Cerebellar nuclear complex (tissue), 1 donor: Measurements from ENCODE around the gene SLC35F4.
"Not testable (repeated sequence)": the region's sequence is repeated elsewhere in the genome, so short reads cannot be mapped to it uniquely, and the experiment has no call there.

Experiments used
- DNase-seq, 2 experiments: peaks; one replicate each; lab custom pipeline; 2025; lab: John Stamatoyannopoulos, UW

SLC35F4 gene

DNA sequence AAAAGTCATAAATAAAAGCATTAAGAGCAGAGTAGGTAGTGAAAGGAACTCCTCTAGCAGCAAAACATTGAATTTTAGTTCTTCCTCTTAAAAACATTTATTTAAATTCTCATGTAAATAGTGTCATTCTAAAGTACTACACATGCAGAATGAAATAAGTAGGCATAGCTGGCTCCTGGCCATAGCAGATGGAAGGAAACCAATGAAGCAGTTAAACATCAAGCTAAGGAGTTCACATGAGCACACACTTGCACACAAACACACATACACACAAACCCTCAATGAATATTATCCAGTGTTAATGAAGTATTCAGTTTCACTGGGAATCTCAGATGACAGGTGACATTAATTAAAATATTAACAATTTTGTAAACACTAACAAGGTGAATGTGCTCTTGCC is 69.3 kb downstream of the SLC35F4 start:
- DNase-seq, result no peak

DNA sequence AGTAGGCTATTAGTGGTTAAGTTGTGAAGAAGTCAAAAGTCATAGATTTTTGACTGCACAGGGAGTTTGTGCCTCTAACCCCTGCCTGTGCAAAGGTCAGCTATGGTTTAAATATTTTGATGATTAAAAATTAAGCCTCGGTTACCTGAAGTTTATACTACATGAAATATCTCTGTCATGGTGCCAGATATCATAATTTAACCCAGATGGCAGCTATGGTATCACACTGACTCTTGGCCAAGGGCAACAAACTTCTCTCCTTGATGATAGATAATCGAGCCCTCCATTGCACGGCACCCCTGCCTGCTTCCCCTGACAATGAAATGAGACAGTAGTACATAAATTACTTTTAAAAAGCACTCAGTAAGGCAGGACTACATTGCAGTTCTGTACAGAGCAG is 80.8 kb downstream of the SLC35F4 start:
- DNase-seq, result no peak

DNA sequence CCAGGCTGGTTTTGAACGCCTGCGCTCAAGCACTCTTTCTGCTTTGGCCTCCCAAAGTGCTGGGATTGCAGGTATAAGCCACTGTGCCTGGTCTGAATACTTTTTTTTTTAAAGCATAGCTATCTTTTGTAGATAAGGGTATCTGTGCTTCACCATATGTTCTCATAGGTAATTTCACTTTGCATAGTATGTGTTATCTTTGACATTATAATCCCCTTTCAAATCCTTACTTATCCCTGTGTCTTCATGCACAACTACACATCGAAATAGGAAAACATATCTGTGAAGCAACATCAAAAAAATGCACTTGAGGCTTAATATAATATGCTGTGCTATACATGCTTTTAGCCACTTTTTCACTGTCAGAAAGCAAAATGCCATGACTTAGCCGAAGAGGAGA is 94.1 kb downstream of the SLC35F4 start:
- DNase-seq, result no peak

DNA sequence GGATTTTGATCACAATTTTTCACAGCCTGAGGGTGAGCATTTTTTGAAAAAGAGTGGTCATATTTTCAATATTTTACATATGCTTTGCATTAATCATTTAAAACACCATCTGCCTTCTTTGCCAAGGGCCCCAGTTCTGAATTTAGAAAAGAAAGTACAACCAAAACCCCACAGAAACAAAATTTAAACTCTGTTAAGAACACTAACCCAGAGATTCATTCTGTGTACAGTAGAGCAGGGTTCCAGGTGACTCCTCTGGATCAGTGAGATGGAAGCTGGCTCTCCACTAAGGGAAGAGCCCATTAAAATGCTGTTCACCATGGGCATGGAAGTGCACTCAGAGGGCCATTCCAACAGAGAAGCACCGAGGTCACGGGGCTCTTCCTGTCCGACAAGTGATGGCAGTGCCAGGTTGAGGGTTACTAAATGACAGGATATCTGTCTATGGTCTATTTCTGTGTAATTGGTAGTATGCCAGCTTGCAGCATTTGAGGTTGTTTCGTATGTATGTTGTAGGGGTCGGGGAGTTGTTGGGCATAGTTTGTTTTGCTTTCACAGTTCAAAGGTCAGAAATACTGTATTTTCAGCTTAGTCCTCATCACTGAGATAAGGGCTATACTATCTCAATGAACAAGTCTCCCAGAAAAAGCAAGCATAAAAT is 95.9 kb downstream of the SLC35F4 start:
- DNase-seq, result no peak

DNA sequence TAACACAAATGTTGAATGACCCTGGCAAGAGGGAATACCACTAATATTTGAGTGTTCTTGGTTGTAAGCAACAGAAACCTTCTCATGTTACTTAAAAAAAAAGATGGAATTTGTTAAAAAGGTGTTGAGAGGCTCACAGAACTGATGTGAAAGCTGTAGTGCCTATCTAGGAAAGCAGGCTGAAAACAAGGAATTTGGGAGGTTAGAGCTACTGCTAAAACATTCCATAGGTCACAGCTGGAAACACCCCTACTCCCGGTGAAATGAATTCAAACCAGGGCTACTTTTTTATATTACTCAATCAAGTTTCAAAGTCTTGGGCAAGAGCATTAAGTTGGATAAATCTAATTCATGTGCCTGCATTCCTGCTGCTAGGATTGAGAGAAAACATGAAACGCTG is 104.1 kb downstream of the SLC35F4 start:
- no peak for DNase-seq

DNA sequence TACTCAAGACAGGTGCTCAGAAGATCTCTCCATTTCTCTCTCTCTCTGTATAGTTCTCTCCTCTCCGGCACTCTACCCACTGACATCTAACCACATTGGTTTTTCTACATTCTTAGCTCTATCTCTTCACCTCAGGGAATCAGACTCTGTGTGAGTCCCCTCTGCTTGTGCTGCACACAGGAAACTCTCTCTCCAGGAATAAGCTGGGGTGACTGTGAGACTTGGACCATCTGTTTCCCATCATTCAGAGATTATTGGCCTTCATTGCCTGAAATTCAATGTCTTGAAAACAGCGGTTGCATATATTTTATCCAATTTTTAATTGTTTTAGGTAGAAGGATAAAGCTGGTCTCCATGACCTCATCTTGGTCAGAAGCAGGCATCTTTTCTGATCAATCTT is 105.0 kb downstream of the SLC35F4 start:
- DNase-seq, result no peak

DNA sequence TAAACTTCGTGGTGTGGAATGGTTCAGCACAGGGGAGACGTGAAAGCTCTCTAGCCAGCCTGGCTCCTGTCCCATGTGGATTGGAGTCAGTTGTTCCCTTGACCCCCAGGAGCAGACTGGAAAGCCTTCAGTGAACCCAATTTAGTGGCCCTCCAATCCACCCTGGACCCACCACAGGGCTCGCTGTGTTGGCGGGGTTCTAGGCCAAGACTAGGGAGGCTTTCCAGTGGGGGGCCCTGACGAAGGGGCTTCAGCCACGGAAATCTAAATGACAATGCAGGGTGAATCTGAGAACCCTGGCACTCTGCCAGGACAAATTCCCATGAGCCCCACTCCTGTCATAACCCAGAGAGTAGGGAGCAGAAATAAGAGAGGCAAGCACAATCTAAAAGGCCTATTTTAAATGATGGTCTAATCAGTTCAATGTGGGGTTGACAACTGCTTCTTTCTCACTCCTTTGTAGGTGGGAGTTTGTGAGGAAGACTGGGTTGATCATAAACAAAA is 110.8 kb downstream of the SLC35F4 start:
- no peak for DNase-seq

DNA sequence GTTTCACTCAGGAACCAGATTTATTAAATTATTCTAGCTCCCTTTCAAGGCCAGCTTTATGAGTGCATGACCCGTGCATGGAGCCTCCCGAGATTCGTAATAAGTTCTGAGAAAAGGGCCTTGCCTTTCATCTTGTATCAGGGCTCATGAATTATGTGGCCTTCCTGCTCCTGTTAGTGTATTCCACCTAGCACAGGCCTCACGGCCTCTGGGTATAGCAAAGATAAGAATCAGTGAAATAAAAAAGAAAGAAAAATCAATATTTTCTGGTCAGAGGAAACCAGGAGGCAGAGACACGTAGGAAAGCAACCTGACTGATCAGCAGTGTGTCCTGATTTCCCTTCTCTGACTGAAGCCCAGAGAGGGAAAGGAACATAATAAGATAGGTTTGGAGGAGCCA is 111.4 kb downstream of the SLC35F4 start:
- DNase-seq, result no peak

DNA sequence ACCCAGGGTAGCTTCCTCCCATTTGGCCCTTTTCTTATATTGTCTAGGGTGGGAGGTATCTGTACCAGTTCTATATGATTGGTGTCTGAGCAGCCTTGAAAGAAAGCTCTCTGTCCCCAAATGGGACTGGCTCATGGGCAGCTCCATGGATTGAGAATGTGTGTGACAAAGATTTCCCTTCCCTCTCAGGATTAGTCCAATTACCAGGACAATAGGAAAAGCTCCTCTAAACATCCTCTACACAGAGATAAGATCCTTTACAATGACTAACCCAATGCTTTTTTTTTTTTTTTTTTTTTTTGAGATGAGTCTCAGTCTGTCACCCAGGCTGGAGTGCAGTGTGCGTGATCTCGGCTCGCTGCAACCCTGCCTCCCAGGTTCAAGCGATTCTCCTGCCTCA is 112.1 kb downstream of the SLC35F4 start:
- DNase-seq, result no peak

DNA sequence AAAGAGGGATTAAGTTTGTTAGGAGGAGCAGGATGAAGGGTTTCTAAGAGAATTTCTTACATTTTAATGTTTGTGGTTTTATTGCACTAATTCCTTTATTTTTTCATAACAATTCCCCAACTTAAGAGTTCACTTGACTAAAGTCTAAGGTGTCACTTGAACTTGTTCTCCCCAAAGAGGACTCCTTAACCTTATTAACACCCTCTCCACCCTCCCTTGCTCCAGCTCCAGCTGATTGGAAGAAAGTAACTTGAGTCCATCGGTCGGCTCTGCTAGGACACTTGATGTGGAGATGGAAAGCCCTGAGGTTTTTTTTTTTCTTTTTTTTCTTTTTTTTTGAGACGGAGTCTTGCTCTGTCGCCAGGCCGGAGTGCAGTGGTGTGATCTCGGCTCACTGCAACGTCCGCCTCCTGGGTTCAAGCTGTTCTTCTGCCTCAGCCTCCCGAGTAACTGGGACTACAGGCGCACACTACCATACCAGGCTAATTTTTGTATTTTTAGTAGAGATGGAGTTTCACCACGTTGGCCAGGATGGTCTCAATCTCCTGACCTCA is 113.7 kb downstream of the SLC35F4 start:
- not testable (repeated sequence) for DNase-seq

DNA sequence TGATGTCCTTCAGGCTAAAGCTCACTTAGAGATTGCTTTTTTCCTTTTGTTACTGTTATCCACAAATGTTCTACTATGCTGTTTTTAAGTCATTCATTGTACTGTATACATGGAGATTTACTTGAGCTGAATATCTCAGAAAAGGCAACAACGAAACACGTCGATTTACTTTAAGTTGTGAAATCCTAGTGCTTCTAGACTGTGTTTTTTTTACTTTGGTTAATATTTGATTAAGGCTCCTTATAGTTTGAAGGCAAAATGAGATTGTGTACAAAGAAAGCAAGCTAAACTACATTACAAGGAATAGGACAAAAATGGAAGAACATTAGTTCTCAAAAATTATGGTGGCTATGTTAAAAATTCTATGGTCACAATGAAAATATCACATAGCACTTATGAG is 114.5 kb downstream of the SLC35F4 start:
- no peak for DNase-seq

DNA sequence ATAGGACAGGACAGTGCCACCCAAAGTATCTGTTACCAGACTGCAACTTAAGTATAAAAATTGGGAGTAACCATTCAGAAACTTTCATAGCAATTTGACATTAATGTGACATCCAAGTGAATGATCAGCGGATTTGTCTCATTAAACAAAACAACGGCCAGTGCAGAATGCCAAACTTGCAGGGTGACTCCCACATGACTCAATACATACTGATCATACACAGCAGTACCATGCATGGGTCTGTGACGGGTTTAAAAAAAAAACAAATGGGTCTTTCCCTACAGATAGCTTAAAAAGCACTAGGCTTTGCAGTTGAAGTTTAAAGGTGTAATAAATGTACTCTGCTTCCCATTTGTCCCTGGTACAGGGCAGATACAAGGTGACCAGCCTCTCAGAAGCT is 116.6 kb downstream of the SLC35F4 start:
- no peak for DNase-seq

DNA sequence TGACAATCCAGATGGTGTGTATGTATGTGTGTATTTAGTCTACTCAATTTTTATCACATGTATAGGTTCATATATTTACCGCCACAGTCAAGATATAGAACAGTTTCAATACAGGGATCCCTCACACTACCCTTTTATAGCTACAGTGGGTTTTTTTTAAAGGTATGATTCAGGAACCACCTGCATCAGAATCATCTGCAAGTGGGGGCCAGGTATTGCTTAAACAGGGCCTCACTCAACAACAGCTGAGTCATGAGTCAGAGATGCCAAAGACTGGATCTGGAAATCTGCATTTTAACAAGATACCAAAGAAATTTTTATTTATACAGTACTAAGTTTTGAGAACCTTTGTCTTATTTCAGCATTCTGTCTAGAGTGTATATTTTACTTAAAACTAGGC is 117.6 kb downstream of the SLC35F4 start:
- no peak for DNase-seq

DNA sequence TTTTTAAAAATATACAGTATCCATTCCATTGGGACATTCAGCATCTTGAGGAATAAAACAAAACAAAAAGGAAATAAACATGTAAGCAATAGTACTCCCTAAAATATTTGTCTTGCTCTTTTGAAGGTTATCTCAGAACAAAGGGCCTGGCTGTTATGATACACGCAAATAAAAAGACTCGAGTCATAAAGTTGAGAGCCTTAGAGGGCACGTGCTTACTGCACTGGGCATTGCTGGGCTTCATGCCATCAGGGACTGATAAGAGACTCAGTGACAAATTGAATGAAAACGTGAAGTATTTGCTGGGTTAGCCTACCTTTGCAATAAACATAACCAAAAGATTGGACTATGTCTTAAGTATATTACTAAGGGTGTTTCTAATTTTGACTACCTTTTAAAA is 118.9 kb downstream of the SLC35F4 start:
- DNase-seq, result no peak

DNA sequence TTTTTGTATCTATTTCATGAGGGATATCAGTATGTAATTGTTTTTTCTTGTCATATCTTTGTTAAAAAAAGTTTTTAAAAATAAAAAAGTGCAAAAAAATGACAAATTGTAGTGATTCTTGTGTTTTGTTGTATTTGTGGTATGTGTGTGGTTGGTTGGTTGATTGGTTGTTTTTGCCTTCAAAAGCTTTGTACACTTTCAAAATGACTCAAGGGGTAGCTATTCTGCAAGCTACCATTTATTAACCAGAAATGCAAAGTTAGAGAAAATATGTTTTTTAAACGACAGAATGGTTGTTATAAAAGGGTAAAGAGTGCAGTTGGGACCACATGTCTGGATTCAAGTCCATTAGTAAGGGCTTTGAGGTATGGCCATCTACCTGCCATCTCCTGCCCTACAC is 119.3 kb downstream of the SLC35F4 start:
- DNase-seq, result no peak

DNA sequence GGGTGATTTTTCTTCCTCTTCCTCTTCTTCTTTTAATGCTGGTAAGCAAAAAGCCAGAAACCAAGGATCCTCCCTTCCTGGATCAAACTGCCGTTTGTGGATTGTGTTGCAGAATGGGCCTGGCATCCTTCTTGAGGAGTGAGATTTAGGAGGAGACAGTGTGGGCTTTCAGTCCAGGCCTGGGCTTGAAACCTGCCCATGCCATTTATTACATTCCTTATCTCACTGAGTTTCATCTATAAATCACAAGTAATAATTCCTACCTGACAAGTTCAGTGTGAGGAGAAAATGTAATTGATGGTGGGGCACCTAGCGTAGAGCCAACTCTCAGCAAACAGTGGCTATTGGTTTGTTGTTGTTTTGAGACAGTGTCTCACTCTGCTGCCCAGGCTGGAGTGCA is 126.4 kb downstream of the SLC35F4 start:
- DNase-seq, result no peak

DNA sequence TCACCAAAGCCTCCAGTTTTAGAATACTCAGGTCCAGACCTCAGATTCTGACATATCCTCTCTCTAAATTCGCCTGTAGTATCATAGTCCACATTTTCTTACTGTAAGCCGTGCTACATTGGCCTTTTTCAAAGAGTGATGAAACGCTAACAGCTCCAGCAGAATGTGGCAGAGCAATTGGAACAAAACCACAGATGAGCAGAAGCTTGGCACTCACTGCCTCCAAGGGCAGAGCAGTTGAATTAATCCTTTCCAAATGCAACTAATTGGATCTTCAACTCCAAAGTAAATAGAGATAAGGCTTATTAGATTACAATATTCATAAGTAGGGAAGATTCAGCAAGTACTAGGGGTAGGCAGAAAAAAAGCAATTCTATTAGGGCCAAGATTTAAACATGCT is 128.3 kb downstream of the SLC35F4 start:
- DNase-seq, result no peak

DNA sequence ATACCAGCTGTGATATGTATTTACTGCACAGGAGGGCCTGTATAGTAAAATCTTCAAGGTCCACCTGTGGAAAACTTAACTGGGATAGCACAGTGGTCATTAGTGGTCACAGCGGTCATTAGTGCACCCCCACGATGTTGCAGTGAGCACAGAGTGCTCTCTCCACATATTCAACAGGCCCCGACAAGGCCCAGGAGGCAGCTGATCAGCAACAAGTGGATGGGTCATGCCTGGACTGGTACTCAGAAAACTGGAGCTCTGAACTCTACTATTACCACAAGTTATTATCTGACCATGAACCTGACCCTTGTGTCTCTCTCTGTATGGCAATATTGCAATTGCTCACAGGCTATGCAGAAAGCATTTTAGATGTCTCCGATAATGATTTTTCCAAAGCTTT is 129.5 kb downstream of the SLC35F4 start:
- no peak for DNase-seq

DNA sequence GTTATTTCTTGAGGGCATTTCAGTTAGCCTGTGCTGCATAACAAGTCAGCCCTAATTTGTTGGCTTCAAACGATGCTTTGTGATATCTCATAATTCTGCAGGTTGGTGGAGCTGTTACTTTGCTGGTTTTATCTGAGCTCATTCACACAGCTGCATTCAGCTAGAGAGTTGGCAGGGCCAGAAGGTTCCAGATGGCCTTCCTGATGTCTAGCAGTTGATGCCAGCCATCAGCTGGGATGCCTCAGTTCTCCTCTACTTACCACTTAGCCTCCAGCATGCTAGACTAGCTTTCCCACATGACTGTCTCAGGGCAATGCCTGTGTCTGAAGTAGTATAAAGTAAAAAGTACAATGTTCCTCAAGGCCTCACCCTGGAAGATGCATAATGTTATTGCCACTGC is 130.6 kb downstream of the SLC35F4 start:
- DNase-seq, result no peak

DNA sequence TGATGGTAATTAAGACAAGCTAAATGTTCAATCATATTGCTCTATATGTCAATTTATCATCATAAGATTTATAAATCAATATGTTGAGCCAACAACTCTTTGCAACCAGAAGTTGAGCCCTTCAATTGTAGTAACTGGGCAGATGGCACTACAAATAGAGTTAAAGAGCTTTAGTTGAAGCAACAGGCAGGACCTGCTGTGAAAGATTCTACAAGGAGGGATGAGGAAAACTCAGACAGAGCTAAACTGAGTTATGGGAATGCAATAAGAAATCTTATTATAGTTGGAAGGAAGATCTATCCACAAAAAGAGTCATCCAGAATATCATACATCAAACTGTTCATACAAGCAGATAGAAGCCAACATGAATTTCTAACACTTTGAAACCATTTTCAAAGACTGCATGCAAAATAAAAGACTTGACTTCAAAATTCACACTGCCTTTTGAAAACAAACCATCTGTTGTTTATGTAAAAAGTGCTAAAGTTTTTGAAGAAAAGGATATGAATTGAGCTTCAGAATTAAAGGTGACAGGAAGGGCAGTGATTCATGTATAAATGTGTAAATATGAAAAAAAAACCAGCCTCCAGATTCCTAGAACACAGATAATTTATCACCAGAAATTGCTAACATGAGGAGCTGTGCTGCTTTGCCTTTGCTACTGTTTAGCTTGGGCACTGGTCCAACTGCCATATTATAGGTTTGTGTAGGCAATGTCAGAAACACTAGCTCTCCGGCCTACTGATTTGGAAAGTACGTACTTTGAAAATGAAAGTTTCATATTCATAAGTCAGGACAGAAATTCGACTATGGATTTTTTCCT is 133.2 kb downstream of the SLC35F4 start:
- DNase-seq, result no peak

DNA sequence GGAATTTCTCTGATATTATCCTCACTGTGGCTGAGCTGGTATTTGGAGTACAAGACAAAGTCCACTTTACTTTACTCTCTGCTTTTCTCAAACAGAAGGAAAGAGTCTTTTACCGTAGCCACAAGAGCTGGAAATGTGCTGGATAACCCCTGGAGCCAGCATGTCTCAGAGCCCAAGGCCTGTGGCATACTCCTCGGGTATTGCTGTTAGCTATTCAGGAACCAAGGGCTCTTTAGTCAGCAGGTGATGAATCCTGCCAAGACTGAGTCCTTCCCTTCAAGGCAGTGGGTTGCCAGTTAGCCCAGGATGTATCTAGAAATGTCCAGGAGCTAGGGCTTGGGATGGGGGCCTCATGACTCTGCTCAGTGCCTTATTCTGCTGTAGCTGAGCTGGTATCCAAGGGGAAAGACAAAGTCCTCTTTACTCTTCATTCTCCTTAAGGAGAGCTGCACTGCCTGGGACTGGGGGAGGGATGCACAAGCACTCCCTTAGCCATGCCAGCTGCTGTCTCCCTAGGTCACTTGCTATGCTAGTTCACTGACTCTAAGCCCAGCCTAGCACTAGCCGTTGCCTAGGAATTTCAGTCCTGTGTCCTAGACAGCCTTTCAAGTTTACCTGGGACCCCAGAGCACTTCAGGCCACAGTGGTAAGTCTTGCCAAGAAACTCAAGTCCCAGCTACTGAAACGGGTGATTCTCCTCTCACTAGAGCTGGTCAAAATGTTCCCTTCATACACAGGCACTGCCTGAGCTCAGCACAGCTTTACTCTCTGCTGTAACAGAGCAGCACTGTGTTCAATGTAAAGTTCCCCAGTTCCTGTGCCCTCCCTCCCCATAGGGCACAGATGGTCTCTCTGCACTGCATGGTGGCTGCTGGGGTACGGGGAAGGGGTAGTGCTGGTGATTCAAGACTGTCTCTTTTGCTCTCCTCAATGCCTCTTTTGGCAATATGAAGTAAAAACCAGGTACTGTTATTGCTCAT is 136.4 kb downstream of the SLC35F4 start:
- DNase-seq, result no peak
